ENCODE results near the gene MAP2. TPM values are rescaled to one million over a fixed set of nuclear protein-coding genes. Genes with fewer than 3 reads are reported as not detected.

Gene MAP2
- total and polyA plus RNA-seq, 2 experiments from 2014 or later = 2.9 to 4.4 TPM

DNA sequence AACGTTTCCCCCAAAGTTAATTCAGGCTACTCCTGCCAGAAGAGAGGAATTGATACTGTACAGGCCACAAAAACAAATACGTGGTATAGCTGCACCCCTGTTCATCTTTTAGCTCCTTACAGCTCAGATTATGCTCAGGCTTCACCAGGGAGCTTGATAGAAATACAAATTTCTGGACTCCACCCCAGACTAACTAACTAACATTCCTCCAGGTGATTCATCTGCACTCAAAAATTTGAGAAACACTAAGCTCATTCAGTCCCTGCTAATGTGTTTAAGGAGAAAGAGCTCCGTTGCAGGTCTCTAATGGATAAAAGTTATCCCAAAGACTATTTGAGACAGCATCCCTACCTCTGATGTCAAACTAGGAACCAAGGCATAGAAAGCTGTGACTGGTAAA is 311.0 kb downstream of the MAP2 start (continued):
- TF ChIP-seq, protein P1, sequence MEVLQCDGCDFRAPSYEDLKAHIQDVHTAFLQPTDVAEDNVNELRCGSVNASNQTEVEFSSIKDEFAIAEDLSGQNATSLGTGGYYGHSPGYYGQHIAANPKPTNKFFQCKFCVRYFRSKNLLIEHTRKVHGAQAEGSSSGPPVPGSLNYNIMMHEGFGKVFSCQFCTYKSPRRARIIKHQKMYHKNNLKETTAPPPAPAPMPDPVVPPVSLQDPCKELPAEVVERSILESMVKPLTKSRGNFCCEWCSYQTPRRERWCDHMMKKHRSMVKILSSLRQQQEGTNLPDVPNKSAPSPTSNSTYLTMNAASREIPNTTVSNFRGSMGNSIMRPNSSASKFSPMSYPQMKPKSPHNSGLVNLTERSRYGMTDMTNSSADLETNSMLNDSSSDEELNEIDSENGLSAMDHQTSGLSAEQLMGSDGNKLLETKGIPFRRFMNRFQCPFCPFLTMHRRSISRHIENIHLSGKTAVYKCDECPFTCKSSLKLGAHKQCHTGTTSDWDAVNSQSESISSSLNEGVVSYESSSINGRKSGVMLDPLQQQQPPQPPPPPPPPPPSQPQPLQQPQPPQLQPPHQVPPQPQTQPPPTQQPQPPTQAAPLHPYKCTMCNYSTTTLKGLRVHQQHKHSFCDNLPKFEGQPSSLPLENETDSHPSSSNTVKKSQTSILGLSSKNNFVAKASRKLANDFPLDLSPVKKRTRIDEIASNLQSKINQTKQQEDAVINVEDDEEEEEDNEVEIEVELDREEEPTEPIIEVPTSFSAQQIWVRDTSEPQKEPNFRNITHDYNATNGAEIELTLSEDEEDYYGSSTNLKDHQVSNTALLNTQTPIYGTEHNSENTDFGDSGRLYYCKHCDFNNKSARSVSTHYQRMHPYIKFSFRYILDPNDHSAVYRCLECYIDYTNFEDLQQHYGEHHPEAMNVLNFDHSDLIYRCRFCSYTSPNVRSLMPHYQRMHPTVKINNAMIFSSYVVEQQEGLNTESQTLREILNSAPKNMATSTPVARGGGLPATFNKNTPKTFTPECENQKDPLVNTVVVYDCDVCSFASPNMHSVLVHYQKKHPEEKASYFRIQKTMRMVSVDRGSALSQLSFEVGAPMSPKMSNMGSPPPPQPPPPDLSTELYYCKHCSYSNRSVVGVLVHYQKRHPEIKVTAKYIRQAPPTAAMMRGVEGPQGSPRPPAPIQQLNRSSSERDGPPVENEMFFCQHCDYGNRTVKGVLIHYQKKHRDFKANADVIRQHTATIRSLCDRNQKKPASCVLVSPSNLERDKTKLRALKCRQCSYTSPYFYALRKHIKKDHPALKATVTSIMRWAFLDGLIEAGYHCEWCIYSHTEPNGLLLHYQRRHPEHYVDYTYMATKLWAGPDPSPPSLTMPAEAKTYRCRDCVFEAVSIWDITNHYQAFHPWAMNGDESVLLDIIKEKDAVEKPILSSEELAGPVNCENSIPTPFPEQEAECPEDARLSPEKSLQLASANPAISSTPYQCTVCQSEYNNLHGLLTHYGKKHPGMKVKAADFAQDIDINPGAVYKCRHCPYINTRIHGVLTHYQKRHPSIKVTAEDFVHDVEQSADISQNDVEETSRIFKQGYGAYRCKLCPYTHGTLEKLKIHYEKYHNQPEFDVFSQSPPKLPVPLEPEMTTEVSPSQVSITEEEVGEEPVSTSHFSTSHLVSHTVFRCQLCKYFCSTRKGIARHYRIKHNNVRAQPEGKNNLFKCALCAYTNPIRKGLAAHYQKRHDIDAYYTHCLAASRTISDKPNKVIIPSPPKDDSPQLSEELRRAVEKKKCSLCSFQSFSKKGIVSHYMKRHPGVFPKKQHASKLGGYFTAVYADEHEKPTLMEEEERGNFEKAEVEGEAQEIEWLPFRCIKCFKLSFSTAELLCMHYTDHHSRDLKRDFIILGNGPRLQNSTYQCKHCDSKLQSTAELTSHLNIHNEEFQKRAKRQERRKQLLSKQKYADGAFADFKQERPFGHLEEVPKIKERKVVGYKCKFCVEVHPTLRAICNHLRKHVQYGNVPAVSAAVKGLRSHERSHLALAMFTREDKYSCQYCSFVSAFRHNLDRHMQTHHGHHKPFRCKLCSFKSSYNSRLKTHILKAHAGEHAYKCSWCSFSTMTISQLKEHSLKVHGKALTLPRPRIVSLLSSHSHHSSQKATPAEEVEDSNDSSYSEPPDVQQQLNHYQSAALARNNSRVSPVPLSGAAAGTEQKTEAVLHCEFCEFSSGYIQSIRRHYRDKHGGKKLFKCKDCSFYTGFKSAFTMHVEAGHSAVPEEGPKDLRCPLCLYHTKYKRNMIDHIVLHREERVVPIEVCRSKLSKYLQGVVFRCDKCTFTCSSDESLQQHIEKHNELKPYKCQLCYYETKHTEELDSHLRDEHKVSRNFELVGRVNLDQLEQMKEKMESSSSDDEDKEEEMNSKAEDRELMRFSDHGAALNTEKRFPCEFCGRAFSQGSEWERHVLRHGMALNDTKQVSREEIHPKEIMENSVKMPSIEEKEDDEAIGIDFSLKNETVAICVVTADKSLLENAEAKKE (CRISPR knock-in tag; IDR thresholded peaks at IDR 0.05) = no peak
- TF ChIP-seq, protein P2, sequence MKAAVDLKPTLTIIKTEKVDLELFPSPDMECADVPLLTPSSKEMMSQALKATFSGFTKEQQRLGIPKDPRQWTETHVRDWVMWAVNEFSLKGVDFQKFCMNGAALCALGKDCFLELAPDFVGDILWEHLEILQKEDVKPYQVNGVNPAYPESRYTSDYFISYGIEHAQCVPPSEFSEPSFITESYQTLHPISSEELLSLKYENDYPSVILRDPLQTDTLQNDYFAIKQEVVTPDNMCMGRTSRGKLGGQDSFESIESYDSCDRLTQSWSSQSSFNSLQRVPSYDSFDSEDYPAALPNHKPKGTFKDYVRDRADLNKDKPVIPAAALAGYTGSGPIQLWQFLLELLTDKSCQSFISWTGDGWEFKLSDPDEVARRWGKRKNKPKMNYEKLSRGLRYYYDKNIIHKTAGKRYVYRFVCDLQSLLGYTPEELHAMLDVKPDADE (IDR thresholded peaks at IDR 0.05) = no peak
- no peak for TF ChIP-seq ZNF114 (CRISPR knock-in tag; IDR thresholded peaks at IDR 0.05)

DNA sequence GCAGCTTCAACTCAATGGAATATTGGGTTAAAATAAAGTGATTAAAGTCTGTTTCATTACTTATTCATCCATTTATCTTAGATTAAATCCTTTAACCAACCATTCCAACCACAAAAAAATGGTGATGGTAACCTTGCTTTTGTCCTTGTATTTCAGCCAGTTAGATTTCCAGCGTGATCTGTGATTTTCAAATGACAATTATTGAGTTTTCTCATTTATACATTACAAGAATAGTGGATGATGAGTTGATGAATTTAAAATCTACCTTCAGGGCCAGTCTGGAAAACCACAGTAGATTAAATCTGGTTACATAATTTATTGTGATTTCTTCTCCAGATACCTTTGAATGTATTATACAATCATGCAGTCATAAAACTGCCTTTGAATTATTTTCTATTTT is 318.1 kb downstream of the MAP2 start:
- H3K79me2 ChIP-seq (replicated peaks; ENCODE audit: insufficient read depth) = no peaks in the 10 kb centered on the region
- no peaks in the 10 kb centered on the region for H3K27me3 ChIP-seq (ENCODE audit: insufficient read depth)
- Mint-ChIP-seq H3K27me3 (ENCODE audit: insufficient read depth, low read depth, poor library complexity) (no peaks in the 10 kb centered on the region), H3K4me1 (no peaks in the 10 kb centered on the region), H3K27ac (no peak overlapping the region), H3K36me3 (ENCODE audit: low read depth) (no peaks in the 10 kb centered on the region), H3K4me3 (no peak overlapping the region), H3K9me3 (0 out of 3 replicates have a peak, but pooled peaks cover 3% of the 10 kb centered on the region)
- no peak overlapping the region for H3K27ac ChIP-seq (ENCODE audit: low read depth)
- no peaks in the 10 kb centered on the region for H4K20me1 ChIP-seq (replicated peaks; ENCODE audit: insufficient read depth)
- H3K4me2 ChIP-seq = no peak overlapping the region
- H3K36me3 ChIP-seq (ENCODE audit: insufficient read depth) = no peaks in the 10 kb centered on the region
- H3K4me3 ChIP-seq = no peak overlapping the region
- no peak for ATAC-seq
- H3K4me1 ChIP-seq (ENCODE audit: insufficient read depth) = no peaks in the 10 kb centered on the region
- H3F3A ChIP-seq (replicated peaks; ENCODE audit: low read depth) = no peaks in the 10 kb centered on the region
- H2AFZ ChIP-seq = no peak overlapping the region
- DNase-seq (ENCODE audit: low spot score) = no peak
- no peaks in the 10 kb centered on the region for H3K9me2 ChIP-seq (ENCODE audit: insufficient read depth)
- TF ChIP-seq STAT1 (IDR thresholded peaks at IDR 0.05; ENCODE audit: unreplicated experiment) (no peak), POLR2AphosphoS5 (IDR thresholded peaks at IDR 0.05; ENCODE audit: low read depth) (no peak), JUNB (IDR thresholded peaks at IDR 0.05; ENCODE audit: unreplicated experiment) (no peak), NANOG (IDR thresholded peaks at IDR 0.05; ENCODE audit: borderline replicate concordance) (no peak)
- TF ChIP-seq, protein P3, sequence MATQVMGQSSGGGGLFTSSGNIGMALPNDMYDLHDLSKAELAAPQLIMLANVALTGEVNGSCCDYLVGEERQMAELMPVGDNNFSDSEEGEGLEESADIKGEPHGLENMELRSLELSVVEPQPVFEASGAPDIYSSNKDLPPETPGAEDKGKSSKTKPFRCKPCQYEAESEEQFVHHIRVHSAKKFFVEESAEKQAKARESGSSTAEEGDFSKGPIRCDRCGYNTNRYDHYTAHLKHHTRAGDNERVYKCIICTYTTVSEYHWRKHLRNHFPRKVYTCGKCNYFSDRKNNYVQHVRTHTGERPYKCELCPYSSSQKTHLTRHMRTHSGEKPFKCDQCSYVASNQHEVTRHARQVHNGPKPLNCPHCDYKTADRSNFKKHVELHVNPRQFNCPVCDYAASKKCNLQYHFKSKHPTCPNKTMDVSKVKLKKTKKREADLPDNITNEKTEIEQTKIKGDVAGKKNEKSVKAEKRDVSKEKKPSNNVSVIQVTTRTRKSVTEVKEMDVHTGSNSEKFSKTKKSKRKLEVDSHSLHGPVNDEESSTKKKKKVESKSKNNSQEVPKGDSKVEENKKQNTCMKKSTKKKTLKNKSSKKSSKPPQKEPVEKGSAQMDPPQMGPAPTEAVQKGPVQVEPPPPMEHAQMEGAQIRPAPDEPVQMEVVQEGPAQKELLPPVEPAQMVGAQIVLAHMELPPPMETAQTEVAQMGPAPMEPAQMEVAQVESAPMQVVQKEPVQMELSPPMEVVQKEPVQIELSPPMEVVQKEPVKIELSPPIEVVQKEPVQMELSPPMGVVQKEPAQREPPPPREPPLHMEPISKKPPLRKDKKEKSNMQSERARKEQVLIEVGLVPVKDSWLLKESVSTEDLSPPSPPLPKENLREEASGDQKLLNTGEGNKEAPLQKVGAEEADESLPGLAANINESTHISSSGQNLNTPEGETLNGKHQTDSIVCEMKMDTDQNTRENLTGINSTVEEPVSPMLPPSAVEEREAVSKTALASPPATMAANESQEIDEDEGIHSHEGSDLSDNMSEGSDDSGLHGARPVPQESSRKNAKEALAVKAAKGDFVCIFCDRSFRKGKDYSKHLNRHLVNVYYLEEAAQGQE (IDR thresholded peaks at IDR 0.05; ENCODE audit: unreplicated experiment) = no peak
- TF ChIP-seq, protein P2 (IDR thresholded peaks at IDR 0.05) = no peak

Data from GM23338 (cell line).